Choroid plexus epithelial cell (primary cell): ENCODE data around the gene PTPRT.

ENCODE experiments used
- DNase-seq: peaks from one replicate; pipeline ENCODE4 v3.0.0-alpha.2; 2010; ENCODE audit warnings: low read depth
- H3K4me3 ChIP-seq: 2 replicates; pipeline ENCODE4 v1.5.1; 2011; ENCODE audit warnings: low read depth, mild to moderate bottlenecking, control low read depth, low read length, moderate library complexity
- TF ChIP-seq, protein P1 (sequence below): conservative IDR thresholded peaks from 2 replicates; pipeline ENCODE4 v1.5.1; 2011; ENCODE audit warnings: low read depth, mild to moderate bottlenecking, control low read depth, inconsistent platforms, low read length, moderate library complexity

PTPRT gene

GRCh38 chr20:42053350-42053749 lies 1136.4 kb downstream of the PTPRT start:
- TF ChIP-seq, protein P1, sequence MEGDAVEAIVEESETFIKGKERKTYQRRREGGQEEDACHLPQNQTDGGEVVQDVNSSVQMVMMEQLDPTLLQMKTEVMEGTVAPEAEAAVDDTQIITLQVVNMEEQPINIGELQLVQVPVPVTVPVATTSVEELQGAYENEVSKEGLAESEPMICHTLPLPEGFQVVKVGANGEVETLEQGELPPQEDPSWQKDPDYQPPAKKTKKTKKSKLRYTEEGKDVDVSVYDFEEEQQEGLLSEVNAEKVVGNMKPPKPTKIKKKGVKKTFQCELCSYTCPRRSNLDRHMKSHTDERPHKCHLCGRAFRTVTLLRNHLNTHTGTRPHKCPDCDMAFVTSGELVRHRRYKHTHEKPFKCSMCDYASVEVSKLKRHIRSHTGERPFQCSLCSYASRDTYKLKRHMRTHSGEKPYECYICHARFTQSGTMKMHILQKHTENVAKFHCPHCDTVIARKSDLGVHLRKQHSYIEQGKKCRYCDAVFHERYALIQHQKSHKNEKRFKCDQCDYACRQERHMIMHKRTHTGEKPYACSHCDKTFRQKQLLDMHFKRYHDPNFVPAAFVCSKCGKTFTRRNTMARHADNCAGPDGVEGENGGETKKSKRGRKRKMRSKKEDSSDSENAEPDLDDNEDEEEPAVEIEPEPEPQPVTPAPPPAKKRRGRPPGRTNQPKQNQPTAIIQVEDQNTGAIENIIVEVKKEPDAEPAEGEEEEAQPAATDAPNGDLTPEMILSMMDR: no peak
- no peak for DNase-seq
- no peak overlapping the region for H3K4me3 ChIP-seq

- TF ChIP-seq, protein P1: no peak
- no peak overlapping the region for H3K4me3 ChIP-seq
- no peak for DNase-seq
Measured at GRCh38 chr20:42051921-42052320, 1137.8 kb downstream of the PTPRT start.

GRCh38 chr20:42046371-42047085 lies 1143.2 kb downstream of the PTPRT start:
- no peak for DNase-seq
- TF ChIP-seq, protein P1: no peak
- no peak overlapping the region for H3K4me3 ChIP-seq

GRCh38 chr20:42043921-42044320 lies 1145.8 kb downstream of the PTPRT start:
- TF ChIP-seq, protein P1: no peak
- no peak overlapping the region for H3K4me3 ChIP-seq
- DNase-seq: no peak

- DNase-seq: no peak
- TF ChIP-seq, protein P1: no peak
Measured at GRCh38 chr20:42041000-42041565, 1148.6 kb downstream of the PTPRT start.

GRCh38 chr20:42027746-42028268 lies 1161.9 kb downstream of the PTPRT start:
- TF ChIP-seq, protein P1: no peak
- no peak overlapping the region for H3K4me3 ChIP-seq
- no peak for DNase-seq

More at GRCh38 chr20:42041000-42041565, 1148.6 kb downstream of the PTPRT start:
- H3K4me3 ChIP-seq: no peak overlapping the region
